ENCODE results near the gene MAGEF1.

DNA sequence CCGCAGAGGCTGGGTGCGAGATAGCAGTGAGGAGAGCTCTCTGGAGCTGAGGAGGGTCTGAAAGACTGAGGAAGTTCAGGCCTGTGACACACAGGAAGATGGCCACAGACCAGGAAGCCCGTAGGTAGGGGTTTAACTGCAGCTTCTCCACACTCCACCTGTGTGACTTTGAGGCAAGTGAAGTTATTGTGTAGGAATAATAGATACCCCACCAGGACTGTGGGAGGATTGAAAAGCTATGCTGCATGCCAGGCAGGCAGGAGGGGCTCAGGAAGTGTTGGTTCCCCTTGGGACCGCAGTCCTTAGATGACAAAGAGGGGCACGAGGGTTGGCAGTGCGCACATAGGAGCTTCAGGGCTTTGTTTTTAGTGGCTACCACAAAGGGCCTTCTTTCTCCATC is 50.9 kb downstream of the MAGEF1 start:
- TF ChIP-seq, protein P1, sequence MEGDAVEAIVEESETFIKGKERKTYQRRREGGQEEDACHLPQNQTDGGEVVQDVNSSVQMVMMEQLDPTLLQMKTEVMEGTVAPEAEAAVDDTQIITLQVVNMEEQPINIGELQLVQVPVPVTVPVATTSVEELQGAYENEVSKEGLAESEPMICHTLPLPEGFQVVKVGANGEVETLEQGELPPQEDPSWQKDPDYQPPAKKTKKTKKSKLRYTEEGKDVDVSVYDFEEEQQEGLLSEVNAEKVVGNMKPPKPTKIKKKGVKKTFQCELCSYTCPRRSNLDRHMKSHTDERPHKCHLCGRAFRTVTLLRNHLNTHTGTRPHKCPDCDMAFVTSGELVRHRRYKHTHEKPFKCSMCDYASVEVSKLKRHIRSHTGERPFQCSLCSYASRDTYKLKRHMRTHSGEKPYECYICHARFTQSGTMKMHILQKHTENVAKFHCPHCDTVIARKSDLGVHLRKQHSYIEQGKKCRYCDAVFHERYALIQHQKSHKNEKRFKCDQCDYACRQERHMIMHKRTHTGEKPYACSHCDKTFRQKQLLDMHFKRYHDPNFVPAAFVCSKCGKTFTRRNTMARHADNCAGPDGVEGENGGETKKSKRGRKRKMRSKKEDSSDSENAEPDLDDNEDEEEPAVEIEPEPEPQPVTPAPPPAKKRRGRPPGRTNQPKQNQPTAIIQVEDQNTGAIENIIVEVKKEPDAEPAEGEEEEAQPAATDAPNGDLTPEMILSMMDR (IDR thresholded peaks at IDR 0.05) = no peak
- TF ChIP-seq POLR2A (IDR thresholded peaks at IDR 0.05) = no peak

All from Peyer's patch (tissue), 4 donors.